ENCODE measurements around the gene PDLIM5. TPM values are rescaled to one million over a fixed set of nuclear protein-coding genes. Genes with fewer than 3 reads are reported as not detected.

PDLIM5 gene
- total RNA-seq, 1 experiment from 2014 or later: 44.7 TPM

DNA sequence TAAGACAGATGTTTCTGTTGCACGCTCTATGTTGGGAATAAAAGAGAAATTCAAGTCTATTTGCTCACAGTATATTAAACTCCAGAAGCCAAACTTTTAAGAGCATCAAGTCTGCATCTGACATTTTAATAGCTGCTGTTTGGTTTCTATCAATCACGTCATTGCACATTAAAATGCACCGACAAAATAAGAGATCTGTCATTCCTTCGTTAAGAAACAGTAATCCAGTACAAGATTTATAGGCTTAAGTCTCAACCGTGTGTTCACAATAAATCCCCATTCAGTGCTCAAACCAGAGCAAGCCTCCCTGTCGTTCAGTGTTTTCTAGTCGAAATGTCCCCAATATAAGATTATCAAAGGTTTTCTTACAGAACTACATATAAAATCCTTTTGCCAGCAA, 217.0 kb downstream of the PDLIM5 start:
- H3K9me3 ChIP-seq (ENCODE audit: control insufficient read depth, insufficient read depth, low read depth, low read length): no peaks in the 10 kb centered on the region
- H3K27ac ChIP-seq (ENCODE audit: low read length): no peak overlapping the region
- H3K36me3 ChIP-seq (ENCODE audit: control insufficient read depth, insufficient read depth, low read length): no peaks in the 10 kb centered on the region
- in situ Hi-C loops (cut with HindIII; ENCODE audit: low pct_unique_long_range_greater_than_20kb, low sequenced_read_pairs): no loop called here
- H3K27me3 ChIP-seq (ENCODE audit: control insufficient read depth, insufficient read depth, low read length): no peaks in the 10 kb centered on the region
- BruUV-seq (replicated peaks): no TSS peak
- DNase-seq (ENCODE audit: low read depth, low spot score) (no peak), ATAC-seq (no peak)
- intact Hi-C loops (cut with micrococcal nuclease; ENCODE audit: unreplicated experiment): no loop called here
- H3K4me1 ChIP-seq (ENCODE audit: control insufficient read depth, insufficient read depth, low read length): no peaks in the 10 kb centered on the region
- no peak overlapping the region for H3K4me3 ChIP-seq (ENCODE audit: low read depth in 2 of 2, low read length in 2 of 2)
- ChIA-PET CTCF (no interaction called here), POLR2A (no interaction called here)
- TF ChIP-seq TCF7L2 (IDR thresholded peaks at IDR 0.05; ENCODE audit: low read depth, low read length): no peak
- TF ChIP-seq POLR2AphosphoS5 (IDR thresholded peaks at IDR 0.05; ENCODE audit: low read depth, low read length): no peak

DNA sequence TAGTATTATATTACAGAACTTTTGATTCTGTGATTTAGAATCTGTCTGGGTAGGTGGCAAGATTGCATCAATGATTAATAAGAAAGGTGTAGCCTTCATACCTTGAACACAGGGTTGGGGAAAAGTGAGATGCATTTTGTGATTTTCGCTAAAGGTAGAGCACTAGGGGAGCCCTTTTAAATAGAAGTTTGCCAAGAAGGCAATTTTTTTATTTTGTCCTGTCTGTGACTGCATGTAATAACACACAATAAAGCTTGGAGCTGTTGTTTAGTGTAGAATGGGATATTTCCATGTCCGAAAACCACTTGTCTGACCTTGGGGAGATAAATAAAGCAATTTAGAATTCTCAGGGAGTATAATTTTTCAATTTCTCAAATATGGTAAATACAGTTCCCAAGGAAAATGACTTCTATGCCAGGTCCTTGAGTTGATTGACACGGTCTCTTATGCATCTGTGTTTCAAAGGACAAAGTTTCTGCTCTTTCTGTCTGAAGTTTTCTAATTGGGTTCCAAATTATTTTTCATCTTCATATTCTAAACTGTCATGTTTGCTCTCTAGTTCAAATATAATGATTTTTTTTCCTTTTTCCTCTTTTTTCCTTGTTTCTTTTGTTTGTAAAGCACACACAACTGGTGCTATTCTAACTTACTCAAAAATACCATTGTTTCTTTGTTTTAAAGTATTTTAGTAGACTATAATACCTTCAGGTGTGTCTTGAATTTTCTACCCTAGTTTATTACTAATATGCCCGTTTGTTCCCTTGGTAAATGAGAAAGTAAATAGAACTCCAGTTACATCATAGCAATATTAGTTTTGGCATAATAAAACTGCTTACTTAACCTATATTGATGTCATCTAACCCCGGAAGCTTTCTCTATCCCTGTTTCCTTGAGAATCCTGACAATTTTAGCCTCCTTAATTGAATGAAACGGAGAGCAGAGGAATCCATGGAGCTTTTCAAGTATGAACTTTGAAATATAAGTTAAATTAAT, 218.2 kb downstream of the PDLIM5 start:
- POLR2A ChIA-PET: no interaction called here
- in situ Hi-C loops (cut with HindIII; ENCODE audit: low pct_unique_long_range_greater_than_20kb, low sequenced_read_pairs): no loop called here

More for the DNA sequence above, 218.2 kb downstream of the PDLIM5 start:
- no peak overlapping the region for H3K4me3 ChIP-seq (ENCODE audit: low read depth in 2 of 2, low read length in 2 of 2)
- intact Hi-C loops (cut with micrococcal nuclease; ENCODE audit: unreplicated experiment): loop anchor here (10.0 kb wide), 1 partner anchor 305 kb away; no protein-coding TSS in a partner anchor
- no peak overlapping the region for H3K27ac ChIP-seq (ENCODE audit: low read length)
- no peaks in the 10 kb centered on the region for H3K4me1 ChIP-seq (ENCODE audit: control insufficient read depth, insufficient read depth, low read length)
- CTCF ChIA-PET: no interaction called here
- no TSS peak for BruUV-seq (replicated peaks)
- TF ChIP-seq, protein P1, sequence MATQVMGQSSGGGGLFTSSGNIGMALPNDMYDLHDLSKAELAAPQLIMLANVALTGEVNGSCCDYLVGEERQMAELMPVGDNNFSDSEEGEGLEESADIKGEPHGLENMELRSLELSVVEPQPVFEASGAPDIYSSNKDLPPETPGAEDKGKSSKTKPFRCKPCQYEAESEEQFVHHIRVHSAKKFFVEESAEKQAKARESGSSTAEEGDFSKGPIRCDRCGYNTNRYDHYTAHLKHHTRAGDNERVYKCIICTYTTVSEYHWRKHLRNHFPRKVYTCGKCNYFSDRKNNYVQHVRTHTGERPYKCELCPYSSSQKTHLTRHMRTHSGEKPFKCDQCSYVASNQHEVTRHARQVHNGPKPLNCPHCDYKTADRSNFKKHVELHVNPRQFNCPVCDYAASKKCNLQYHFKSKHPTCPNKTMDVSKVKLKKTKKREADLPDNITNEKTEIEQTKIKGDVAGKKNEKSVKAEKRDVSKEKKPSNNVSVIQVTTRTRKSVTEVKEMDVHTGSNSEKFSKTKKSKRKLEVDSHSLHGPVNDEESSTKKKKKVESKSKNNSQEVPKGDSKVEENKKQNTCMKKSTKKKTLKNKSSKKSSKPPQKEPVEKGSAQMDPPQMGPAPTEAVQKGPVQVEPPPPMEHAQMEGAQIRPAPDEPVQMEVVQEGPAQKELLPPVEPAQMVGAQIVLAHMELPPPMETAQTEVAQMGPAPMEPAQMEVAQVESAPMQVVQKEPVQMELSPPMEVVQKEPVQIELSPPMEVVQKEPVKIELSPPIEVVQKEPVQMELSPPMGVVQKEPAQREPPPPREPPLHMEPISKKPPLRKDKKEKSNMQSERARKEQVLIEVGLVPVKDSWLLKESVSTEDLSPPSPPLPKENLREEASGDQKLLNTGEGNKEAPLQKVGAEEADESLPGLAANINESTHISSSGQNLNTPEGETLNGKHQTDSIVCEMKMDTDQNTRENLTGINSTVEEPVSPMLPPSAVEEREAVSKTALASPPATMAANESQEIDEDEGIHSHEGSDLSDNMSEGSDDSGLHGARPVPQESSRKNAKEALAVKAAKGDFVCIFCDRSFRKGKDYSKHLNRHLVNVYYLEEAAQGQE (IDR thresholded peaks at IDR 0.05; ENCODE audit: insufficient read depth in 1 of 2, low read depth in 2 of 2, low read length in 1 of 2): no peak
- TF ChIP-seq POLR2AphosphoS5 (IDR thresholded peaks at IDR 0.05; ENCODE audit: low read depth, low read length) (no peak), SIN3A (IDR thresholded peaks at IDR 0.05; ENCODE audit: borderline replicate concordance, insufficient read depth, low read depth, low read length) (no peak), TCF7L2 (IDR thresholded peaks at IDR 0.05; ENCODE audit: low read depth, low read length) (no peak)
- TF ChIP-seq, protein P2, sequence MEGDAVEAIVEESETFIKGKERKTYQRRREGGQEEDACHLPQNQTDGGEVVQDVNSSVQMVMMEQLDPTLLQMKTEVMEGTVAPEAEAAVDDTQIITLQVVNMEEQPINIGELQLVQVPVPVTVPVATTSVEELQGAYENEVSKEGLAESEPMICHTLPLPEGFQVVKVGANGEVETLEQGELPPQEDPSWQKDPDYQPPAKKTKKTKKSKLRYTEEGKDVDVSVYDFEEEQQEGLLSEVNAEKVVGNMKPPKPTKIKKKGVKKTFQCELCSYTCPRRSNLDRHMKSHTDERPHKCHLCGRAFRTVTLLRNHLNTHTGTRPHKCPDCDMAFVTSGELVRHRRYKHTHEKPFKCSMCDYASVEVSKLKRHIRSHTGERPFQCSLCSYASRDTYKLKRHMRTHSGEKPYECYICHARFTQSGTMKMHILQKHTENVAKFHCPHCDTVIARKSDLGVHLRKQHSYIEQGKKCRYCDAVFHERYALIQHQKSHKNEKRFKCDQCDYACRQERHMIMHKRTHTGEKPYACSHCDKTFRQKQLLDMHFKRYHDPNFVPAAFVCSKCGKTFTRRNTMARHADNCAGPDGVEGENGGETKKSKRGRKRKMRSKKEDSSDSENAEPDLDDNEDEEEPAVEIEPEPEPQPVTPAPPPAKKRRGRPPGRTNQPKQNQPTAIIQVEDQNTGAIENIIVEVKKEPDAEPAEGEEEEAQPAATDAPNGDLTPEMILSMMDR (IDR thresholded peaks at IDR 0.05): no peak
- no peak for DNase-seq (ENCODE audit: low read depth, low spot score)
- ATAC-seq: no peak
- H3K36me3 ChIP-seq (ENCODE audit: control insufficient read depth, insufficient read depth, low read length): no peaks in the 10 kb centered on the region
- no peaks in the 10 kb centered on the region for H3K27me3 ChIP-seq (ENCODE audit: control insufficient read depth, insufficient read depth, low read length)
- no peaks in the 10 kb centered on the region for H3K9me3 ChIP-seq (ENCODE audit: control insufficient read depth, insufficient read depth, low read depth, low read length)
